Measurements from ENCODE around the gene GGTLC1.

GGTLC1 gene

DNA sequence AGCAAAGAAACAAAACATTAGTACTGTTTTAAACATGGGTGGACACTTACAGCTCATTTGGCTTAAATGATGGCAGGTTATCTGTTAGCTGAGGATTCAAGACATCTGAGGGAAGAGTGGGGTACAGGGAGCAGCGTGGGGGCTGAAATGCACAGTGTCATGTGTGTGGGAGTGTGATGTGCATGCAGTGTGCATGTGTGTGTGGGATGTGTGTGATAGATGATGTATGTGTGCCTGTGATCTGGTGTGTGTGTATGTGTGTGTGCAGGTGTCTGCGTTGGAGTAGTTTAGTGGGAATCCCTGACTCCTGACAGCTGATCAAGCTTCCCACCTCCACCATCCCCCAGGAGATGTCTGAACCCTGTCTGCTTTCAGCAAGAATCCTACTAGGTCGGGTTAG lies 25.4 kb upstream of the GGTLC1 start:
- Histone ChIP-seq H3K27ac (no peak overlapping the region), H3K9me3 (ENCODE audit: severe bottlenecking) (no peaks in the 10 kb centered on the region), H3K36me3 (no peaks in the 10 kb centered on the region), H3K27me3 (ENCODE audit: insufficient read depth, low read depth, severe bottlenecking) (no peaks in the 10 kb centered on the region), H3K4me3 (ENCODE audit: low read depth, low read length) (no peak overlapping the region)
- DNase-seq: no peak
- TF ChIP-seq, protein P1, sequence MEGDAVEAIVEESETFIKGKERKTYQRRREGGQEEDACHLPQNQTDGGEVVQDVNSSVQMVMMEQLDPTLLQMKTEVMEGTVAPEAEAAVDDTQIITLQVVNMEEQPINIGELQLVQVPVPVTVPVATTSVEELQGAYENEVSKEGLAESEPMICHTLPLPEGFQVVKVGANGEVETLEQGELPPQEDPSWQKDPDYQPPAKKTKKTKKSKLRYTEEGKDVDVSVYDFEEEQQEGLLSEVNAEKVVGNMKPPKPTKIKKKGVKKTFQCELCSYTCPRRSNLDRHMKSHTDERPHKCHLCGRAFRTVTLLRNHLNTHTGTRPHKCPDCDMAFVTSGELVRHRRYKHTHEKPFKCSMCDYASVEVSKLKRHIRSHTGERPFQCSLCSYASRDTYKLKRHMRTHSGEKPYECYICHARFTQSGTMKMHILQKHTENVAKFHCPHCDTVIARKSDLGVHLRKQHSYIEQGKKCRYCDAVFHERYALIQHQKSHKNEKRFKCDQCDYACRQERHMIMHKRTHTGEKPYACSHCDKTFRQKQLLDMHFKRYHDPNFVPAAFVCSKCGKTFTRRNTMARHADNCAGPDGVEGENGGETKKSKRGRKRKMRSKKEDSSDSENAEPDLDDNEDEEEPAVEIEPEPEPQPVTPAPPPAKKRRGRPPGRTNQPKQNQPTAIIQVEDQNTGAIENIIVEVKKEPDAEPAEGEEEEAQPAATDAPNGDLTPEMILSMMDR (IDR thresholded peaks at IDR 0.05; ENCODE audit: low read depth, low read length): no peak

DNA sequence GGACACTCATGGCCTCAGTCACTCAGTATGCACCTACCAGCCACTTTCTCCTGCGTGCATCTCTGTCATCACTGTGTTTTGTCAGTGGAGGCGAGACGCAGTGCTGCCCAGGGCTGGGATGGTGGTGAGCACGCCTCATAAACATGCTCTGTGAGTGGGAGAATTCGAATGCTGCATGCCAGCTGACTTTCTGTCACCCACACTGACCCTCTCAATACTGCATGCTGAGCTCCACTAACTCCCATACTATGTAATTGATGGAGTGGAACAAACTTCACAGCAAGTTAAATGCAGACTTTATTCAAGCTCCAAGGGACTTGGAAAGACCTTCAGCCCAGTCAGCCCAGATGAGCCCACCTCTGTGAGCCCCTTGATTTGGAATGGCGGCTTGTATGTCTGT lies 22.7 kb upstream of the GGTLC1 start:
- Histone ChIP-seq H3K4me3 (ENCODE audit: low read depth, low read length) (no peak overlapping the region), H3K36me3 (no peaks in the 10 kb centered on the region), H3K9me3 (ENCODE audit: severe bottlenecking) (no peaks in the 10 kb centered on the region), H3K27me3 (ENCODE audit: insufficient read depth, low read depth, severe bottlenecking) (no peaks in the 10 kb centered on the region), H3K27ac (no peak overlapping the region)
- TF ChIP-seq, protein P1 (IDR thresholded peaks at IDR 0.05; ENCODE audit: low read depth, low read length): no peak
- no peak for DNase-seq

DNA sequence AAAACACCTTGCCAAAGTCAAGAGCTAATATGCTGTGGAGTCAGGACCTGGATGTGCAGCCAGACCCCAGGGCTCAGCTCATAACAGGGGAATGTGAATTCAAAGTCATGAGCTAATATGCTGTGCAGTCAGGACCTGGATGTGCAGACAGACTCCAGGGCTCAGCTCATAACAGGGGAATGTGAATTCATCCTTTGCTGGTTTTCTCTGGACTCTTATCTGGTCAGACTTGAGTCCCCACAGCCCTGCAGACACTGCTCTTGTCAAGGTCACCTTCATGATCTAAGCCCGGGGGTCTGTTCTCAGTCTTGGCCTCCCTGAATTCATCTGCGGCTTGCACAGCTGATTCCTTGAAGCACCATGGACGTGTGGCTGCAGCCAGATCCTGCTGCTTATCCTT lies 19.2 kb upstream of the GGTLC1 start:
- TF ChIP-seq, protein P1 (IDR thresholded peaks at IDR 0.05; ENCODE audit: low read depth, low read length): no peak

DNA sequence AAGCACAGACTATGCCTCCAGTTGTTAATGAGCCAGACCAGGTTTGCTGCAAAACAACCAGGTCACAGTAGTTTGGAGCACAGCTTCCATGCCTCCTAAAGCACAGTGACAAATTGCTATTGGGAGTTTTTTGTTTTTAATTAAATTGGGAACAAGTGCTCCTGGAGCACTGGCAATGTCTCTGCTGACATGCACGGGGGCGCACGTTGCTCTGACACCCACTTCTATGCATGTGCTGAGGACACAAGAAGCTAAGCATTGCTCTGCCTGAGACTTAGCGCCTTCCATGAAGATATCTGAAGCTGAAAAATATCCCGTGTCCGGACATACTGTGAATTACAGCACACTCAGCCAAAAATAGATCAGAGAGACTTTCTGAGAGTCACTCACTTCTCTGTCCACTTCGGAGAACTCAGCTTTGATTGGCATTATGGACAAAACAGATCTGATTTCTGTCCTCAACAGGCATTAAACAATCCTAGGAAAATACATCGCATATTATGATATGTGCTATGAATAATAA lies 18.6 kb upstream of the GGTLC1 start:
- TF ChIP-seq, protein P1 (IDR thresholded peaks at IDR 0.05; ENCODE audit: low read depth, low read length): no peak
- no peak for DNase-seq
- Histone ChIP-seq H3K27me3 (ENCODE audit: insufficient read depth, low read depth, severe bottlenecking) (no peaks in the 10 kb centered on the region), H3K27ac (no peak overlapping the region), H3K4me3 (ENCODE audit: low read depth, low read length) (no peak overlapping the region), H3K36me3 (no peaks in the 10 kb centered on the region), H3K9me3 (ENCODE audit: severe bottlenecking) (no peaks in the 10 kb centered on the region)

More for the DNA sequence above, 19.2 kb upstream of the GGTLC1 start:
- H3K4me3 ChIP-seq (ENCODE audit: low read depth, low read length): no peak overlapping the region
- H3K27me3 ChIP-seq (ENCODE audit: insufficient read depth, low read depth, severe bottlenecking): no peaks in the 10 kb centered on the region
- no peaks in the 10 kb centered on the region for H3K36me3 ChIP-seq
- DNase-seq: no peak
- no peak overlapping the region for H3K27ac ChIP-seq
- H3K9me3 ChIP-seq (ENCODE audit: severe bottlenecking): no peaks in the 10 kb centered on the region

DNA sequence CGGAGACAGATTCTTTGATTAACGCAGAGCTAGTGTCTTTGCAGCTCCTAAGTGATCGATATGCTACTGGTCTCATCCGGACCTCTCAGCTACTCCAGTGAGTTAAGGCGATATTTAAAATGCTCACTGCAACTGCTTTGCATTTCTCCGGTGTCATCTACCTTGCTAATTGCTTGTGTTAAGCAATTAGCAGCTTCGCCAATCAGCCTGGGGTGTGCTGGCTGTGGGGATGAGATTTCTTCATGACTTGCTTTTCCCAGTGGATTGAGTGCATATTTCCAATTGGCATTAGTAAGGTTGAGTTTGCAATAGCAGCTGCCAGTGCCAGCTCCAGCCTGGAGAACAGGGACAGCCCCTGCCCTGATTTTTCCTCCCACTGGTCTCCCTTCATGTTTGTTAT lies 18.0 kb upstream of the GGTLC1 start:
- TF ChIP-seq, protein P1 (IDR thresholded peaks at IDR 0.05; ENCODE audit: low read depth, low read length): no peak

DNA sequence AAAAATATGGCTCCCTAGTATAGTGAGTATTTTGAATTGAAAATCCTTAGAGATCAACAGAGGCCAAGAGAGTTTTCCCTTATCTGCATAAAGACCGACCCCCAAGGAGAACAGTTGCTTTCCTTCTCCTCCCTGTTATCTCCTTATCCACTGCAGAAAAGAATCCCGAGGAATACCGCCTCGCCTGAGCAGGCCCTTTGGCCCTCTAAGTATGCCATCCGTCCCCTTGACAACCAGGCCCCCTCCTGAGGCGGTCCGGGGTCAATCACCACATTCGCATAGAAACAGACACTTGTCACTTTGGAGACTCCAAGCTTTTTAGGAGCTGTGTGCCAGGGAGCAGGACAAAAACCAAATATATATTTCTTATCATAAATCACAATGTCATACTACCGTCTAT lies 15.9 kb upstream of the GGTLC1 start:
- no peak overlapping the region for H3K4me3 ChIP-seq (ENCODE audit: low read depth, low read length)
- no peaks in the 10 kb centered on the region for H3K27me3 ChIP-seq (ENCODE audit: insufficient read depth, low read depth, severe bottlenecking)
- H3K9me3 ChIP-seq (ENCODE audit: severe bottlenecking): no peaks in the 10 kb centered on the region
- no peak overlapping the region for H3K27ac ChIP-seq
- no peak for DNase-seq
- no peaks in the 10 kb centered on the region for H3K36me3 ChIP-seq
- TF ChIP-seq, protein P1 (IDR thresholded peaks at IDR 0.05; ENCODE audit: low read depth, low read length): no peak

More for the DNA sequence above, 18.0 kb upstream of the GGTLC1 start:
- Histone ChIP-seq H3K9me3 (ENCODE audit: severe bottlenecking) (no peaks in the 10 kb centered on the region), H3K27me3 (ENCODE audit: insufficient read depth, low read depth, severe bottlenecking) (no peaks in the 10 kb centered on the region), H3K4me3 (ENCODE audit: low read depth, low read length) (no peak overlapping the region), H3K36me3 (no peaks in the 10 kb centered on the region), H3K27ac (no peak overlapping the region)
- no peak for DNase-seq

Data from WERI-Rb-1 (cell line).